ENCODE results near the gene CAMK2N1.

Gene CAMK2N1

GRCh38 chr1:20473894-20474293 lies 12.1 kb downstream of the CAMK2N1 start:
- Histone ChIP-seq H3K27ac (ENCODE audit: low read length) (no peak overlapping the region), H3K4me1 (ENCODE audit: control insufficient read depth, low read depth, low read length) (peaks cover 15% of the 10 kb centered on the region), H3K9ac (ENCODE audit: low read length) (no peak overlapping the region), H3K4me3 (ENCODE audit: low read length) (no peak overlapping the region), H3K36me3 (ENCODE audit: control insufficient read depth, low read depth, low read length) (no peaks in the 10 kb centered on the region), H3K27me3 (ENCODE audit: control insufficient read depth, insufficient read depth, low read length) (peaks cover 22% of the 10 kb centered on the region), H3K9me3 (ENCODE audit: control insufficient read depth, low read depth, low read length) (no peaks in the 10 kb centered on the region)

DNA sequence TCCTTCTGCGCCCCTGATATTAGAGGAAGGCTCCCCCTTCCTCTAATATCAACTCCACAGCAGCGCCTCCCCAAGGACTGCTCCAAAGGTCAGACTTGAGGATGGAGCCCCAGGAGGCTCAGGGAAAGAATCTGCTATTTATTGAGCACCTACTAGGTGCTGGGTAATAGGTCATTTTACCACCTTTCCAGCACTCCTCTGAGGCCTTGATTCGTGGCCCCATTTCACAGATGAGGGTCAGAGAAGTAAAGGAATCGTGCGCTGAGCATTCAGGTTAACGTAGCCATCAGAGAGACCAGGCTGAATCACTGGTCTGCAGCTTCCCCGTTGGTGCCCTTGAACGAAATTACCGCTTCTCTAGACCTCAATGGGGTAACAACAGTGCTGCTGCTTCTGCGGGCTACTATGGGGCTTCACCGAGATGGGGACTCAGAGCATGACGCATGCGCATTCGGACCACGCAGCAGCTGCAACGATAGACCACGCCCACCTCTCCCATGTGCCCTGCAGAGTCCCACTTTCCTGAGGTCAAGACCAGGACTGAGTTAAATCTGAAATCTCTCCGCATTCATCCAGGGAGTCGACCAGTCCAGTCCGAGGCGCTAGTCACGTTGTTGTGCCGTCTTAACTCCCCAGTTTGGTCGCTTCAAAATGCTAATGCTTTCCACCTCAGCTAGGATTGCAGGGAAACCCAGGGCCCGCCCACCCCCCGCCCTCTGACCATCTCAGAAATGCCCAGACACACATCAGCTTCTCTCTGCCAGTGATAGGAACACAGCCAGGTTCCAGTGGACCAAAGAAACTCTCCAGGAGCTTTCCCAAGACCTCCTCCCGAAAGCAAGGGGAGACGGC lies 12.9 kb downstream of the CAMK2N1 start:
- H3K36me3 ChIP-seq (ENCODE audit: control insufficient read depth, low read depth, low read length) = no peaks in the 10 kb centered on the region
- no peak overlapping the region for H3K9ac ChIP-seq (ENCODE audit: low read length)
- no peak overlapping the region for H3K27ac ChIP-seq (ENCODE audit: low read length)
- H3K4me3 ChIP-seq (ENCODE audit: low read length) = peak overlapping the region; percentile 48
- peaks cover 15% of the 10 kb centered on the region for H3K4me1 ChIP-seq (ENCODE audit: control insufficient read depth, low read depth, low read length)
- no peaks in the 10 kb centered on the region for H3K9me3 ChIP-seq (ENCODE audit: control insufficient read depth, low read depth, low read length)
- H3K27me3 ChIP-seq (ENCODE audit: control insufficient read depth, insufficient read depth, low read length) = peaks cover 15% of the 10 kb centered on the region

DNA sequence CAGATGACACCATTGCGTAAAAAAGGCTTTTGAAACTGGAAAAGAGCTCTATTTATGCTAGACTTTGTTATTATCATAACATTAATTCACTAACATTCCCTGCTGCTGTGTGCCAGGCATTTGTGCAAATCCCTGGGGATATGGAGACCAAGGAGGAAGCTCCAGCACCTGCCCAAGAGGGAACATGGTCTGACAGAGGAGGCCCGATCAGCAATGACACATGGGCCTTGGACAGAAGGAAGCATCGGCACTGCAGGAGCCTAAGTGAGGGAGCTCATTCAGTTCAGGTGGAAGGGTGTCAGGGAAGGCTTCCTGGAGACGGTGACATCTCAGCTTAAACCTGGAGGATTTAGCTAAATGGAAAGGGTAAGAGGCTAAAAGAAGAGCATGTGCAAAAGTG lies 13.9 kb downstream of the CAMK2N1 start:
- H3K4me1 ChIP-seq (ENCODE audit: control insufficient read depth, low read depth, low read length) = peaks cover 9% of the 10 kb centered on the region
- H3K27ac ChIP-seq (ENCODE audit: low read length) = no peak overlapping the region
- no peaks in the 10 kb centered on the region for H3K9me3 ChIP-seq (ENCODE audit: control insufficient read depth, low read depth, low read length)
- H3K9ac ChIP-seq (ENCODE audit: low read length) = no peak overlapping the region
- H3K36me3 ChIP-seq (ENCODE audit: control insufficient read depth, low read depth, low read length) = no peaks in the 10 kb centered on the region
- H3K27me3 ChIP-seq (ENCODE audit: control insufficient read depth, insufficient read depth, low read length) = peaks cover 6% of the 10 kb centered on the region
- no peak overlapping the region for H3K4me3 ChIP-seq (ENCODE audit: low read length)

DNA sequence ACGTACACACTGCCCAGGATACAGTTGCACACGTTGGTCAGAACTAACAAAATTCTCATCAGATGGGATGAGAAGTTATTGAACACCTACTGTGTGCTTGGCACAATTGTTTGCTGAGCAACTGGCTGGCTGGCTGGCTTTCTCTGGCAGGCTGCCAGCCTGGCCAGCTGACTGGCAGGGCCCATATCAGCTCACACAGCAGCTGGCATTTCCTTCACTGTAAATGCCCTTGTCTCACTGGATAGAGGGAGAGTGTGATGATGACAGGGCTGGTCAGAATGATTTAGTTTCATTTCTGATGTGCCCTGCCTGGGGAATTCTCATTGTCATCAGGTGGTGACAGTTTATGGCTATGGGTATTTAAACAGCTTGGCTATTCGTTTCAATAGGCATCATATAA lies 15.8 kb downstream of the CAMK2N1 start:
- no peaks in the 10 kb centered on the region for H3K36me3 ChIP-seq (ENCODE audit: control insufficient read depth, low read depth, low read length)
- no peaks in the 10 kb centered on the region for H3K27me3 ChIP-seq (ENCODE audit: control insufficient read depth, insufficient read depth, low read length)
- H3K9me3 ChIP-seq (ENCODE audit: control insufficient read depth, low read depth, low read length) = no peaks in the 10 kb centered on the region
- H3K9ac ChIP-seq (ENCODE audit: low read length) = no peak overlapping the region
- H3K4me3 ChIP-seq (ENCODE audit: low read length) = no peak overlapping the region
- peaks cover 3% of the 10 kb centered on the region for H3K4me1 ChIP-seq (ENCODE audit: control insufficient read depth, low read depth, low read length)
- no peak overlapping the region for H3K27ac ChIP-seq (ENCODE audit: low read length)

DNA sequence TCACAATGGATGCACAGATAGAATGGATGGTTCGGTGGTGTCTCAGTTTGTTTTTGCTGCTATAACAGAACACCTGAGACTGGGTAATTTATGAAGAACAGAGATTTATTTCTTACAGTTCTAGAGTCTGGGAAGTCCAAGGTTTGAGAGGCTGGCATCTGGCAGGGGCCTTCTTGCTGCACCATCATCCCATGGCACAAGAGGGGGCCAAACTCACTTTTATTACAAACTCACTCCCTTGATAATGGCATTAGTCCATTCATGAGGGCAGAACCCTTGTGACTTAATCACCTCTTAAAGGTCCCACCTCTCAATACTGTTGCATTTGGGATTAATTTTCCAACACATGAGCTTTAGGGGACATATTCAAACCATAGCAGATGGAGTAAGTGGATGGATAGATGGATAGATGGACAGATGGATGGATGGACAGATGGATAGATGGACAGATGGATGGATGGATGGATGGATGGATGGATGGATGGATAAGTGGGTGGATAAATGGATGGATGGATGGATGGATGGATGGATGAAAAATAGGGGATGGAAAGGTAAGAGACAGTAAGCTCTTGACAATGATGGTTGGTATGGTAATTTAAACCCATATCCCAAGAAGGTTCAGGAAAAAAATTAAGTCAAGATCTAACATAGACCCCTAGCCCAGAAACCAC lies 16.5 kb downstream of the CAMK2N1 start:
- H3K27me3 ChIP-seq (ENCODE audit: control insufficient read depth, insufficient read depth, low read length) = peaks cover 5% of the 10 kb centered on the region
- H3K36me3 ChIP-seq (ENCODE audit: control insufficient read depth, low read depth, low read length) = no peaks in the 10 kb centered on the region
- H3K27ac ChIP-seq (ENCODE audit: low read length) = no peak overlapping the region
- no peaks in the 10 kb centered on the region for H3K9me3 ChIP-seq (ENCODE audit: control insufficient read depth, low read depth, low read length)
- no peak overlapping the region for H3K4me3 ChIP-seq (ENCODE audit: low read length)
- peaks cover 3% of the 10 kb centered on the region for H3K4me1 ChIP-seq (ENCODE audit: control insufficient read depth, low read depth, low read length)
- H3K9ac ChIP-seq (ENCODE audit: low read length) = no peak overlapping the region

DNA sequence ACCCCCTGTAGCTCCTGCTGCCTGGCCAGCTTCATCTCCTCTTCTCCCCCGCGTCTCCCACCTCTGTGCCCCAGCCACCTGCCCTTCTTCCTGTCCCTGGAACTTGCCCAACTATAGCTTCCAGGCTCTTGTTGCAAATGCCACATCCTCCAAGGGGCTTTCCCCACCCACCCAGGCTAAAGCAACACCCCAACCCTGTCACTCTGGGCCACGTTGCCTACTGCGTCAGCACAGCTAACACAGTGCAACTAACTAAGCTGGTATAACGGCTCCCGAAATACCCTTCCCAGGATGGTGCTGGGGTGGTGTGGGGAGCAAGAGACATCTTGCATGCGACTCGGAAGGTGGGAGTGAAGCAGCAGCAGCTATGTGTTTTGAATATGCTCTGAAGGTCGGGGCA lies 19.7 kb downstream of the CAMK2N1 start:
- no peak overlapping the region for H3K9ac ChIP-seq (ENCODE audit: low read length)
- H3K27me3 ChIP-seq (ENCODE audit: control insufficient read depth, insufficient read depth, low read length) = peaks cover 8% of the 10 kb centered on the region
- H3K4me1 ChIP-seq (ENCODE audit: control insufficient read depth, low read depth, low read length) = no peaks in the 10 kb centered on the region
- H3K4me3 ChIP-seq (ENCODE audit: low read length) = no peak overlapping the region
- no peaks in the 10 kb centered on the region for H3K9me3 ChIP-seq (ENCODE audit: control insufficient read depth, low read depth, low read length)
- no peaks in the 10 kb centered on the region for H3K36me3 ChIP-seq (ENCODE audit: control insufficient read depth, low read depth, low read length)
- H3K27ac ChIP-seq (ENCODE audit: low read length) = no peak overlapping the region

DNA sequence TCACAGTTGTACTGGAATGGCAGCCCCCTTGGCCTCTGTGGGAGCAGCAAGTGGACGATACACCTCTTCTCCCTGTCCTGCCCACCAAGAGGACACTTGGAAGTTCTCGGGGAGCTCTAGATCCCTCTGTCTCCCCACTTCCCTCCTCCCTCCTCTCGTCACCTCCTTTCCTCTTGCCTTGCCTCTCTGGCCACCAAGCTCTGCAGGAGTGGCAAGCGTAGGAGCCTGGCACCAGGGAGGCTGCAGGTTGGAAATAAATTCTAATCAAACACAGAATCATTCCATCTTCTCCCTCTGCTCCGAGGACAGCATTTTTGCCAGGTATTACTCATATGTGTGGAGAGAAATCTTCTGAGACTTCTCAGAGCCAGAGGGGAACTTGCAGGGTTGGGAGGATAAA lies 20.8 kb downstream of the CAMK2N1 start:
- H3K9me3 ChIP-seq (ENCODE audit: control insufficient read depth, low read depth, low read length) = no peaks in the 10 kb centered on the region
- H3K36me3 ChIP-seq (ENCODE audit: control insufficient read depth, low read depth, low read length) = no peaks in the 10 kb centered on the region

DNA sequence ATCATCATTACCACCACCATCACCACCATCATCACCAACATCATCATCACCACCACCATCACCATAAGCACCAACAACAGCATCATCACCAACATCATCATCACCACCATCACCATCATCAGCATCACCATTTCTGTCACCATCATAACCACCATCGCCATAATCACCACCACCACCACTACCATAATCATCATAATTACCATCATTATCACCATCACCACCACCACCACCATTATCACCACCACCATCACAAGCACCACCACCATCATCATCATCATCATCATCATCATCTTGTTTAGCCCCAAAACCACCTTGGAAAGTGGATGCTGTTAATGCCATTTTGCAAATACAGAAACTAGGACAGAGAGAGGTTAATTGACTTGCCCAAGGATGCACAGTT lies 22.5 kb downstream of the CAMK2N1 start:
- no peak overlapping the region for H3K9ac ChIP-seq (ENCODE audit: low read length)
- H3K27ac ChIP-seq (ENCODE audit: low read length) = no peak overlapping the region
- H3K36me3 ChIP-seq (ENCODE audit: control insufficient read depth, low read depth, low read length) = no peaks in the 10 kb centered on the region
- H3K9me3 ChIP-seq (ENCODE audit: control insufficient read depth, low read depth, low read length) = no peaks in the 10 kb centered on the region
- H3K4me3 ChIP-seq (ENCODE audit: low read length) = no peak overlapping the region
- H3K4me1 ChIP-seq (ENCODE audit: control insufficient read depth, low read depth, low read length) = no peaks in the 10 kb centered on the region
- H3K27me3 ChIP-seq (ENCODE audit: control insufficient read depth, insufficient read depth, low read length) = peaks cover 8% of the 10 kb centered on the region

More for the DNA sequence above, 20.8 kb downstream of the CAMK2N1 start:
- H3K27me3 ChIP-seq (ENCODE audit: control insufficient read depth, insufficient read depth, low read length) = peaks cover 8% of the 10 kb centered on the region
- no peaks in the 10 kb centered on the region for H3K4me1 ChIP-seq (ENCODE audit: control insufficient read depth, low read depth, low read length)
- no peak overlapping the region for H3K27ac ChIP-seq (ENCODE audit: low read length)
- H3K4me3 ChIP-seq (ENCODE audit: low read length) = no peak overlapping the region
- no peak overlapping the region for H3K9ac ChIP-seq (ENCODE audit: low read length)

DNA sequence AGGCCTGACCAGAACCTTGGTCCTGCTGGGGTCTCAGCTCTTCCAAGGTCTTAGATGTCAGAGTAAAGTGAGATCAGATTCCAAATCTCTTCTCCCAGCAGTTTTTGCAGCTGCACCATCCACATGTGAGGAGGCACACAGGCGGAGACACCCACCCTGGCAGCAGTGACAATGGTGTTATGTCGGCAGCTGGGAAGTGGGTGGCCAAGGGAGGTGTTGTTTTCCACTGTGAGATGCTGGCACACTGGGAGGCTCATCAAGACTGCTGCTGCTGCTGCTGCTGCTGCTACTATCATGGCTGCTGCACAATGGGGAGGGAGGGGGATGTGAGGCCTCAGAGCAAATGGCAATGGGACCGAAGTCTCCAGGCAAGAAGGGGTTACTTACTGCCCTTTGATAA lies 23.6 kb downstream of the CAMK2N1 start:
- no peak overlapping the region for H3K4me3 ChIP-seq (ENCODE audit: low read length)
- no peak overlapping the region for H3K27ac ChIP-seq (ENCODE audit: low read length)
- H3K4me1 ChIP-seq (ENCODE audit: control insufficient read depth, low read depth, low read length) = no peaks in the 10 kb centered on the region
- H3K27me3 ChIP-seq (ENCODE audit: control insufficient read depth, insufficient read depth, low read length) = peaks cover 8% of the 10 kb centered on the region
- H3K36me3 ChIP-seq (ENCODE audit: control insufficient read depth, low read depth, low read length) = no peaks in the 10 kb centered on the region
- H3K9ac ChIP-seq (ENCODE audit: low read length) = no peak overlapping the region
- H3K9me3 ChIP-seq (ENCODE audit: control insufficient read depth, low read depth, low read length) = no peaks in the 10 kb centered on the region

DNA sequence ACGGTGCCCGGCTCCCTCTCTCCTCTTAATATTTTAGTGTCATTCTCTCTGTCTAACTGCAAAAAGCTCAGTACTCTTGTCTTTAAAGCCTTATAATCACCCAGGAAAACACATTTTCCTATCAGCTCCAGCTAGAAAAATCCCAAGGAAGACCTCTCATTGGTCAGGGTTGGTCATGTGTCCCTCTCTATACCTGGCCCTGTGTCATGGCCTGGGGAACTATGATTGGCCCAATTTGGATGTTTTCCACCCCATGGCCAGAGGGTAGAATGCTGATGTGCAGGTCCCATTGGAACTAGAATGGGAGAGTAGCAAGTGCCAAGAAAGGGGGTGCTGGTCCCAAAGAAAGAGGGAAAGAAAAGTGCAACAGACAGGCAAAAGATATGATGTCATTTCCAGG lies 27.3 kb downstream of the CAMK2N1 start:
- no peaks in the 10 kb centered on the region for H3K4me1 ChIP-seq (ENCODE audit: control insufficient read depth, low read depth, low read length)
- H3K9ac ChIP-seq (ENCODE audit: low read length) = no peak overlapping the region
- H3K9me3 ChIP-seq (ENCODE audit: control insufficient read depth, low read depth, low read length) = no peaks in the 10 kb centered on the region
- H3K4me3 ChIP-seq (ENCODE audit: low read length) = no peak overlapping the region
- no peaks in the 10 kb centered on the region for H3K27me3 ChIP-seq (ENCODE audit: control insufficient read depth, insufficient read depth, low read length)
- no peak overlapping the region for H3K27ac ChIP-seq (ENCODE audit: low read length)
- H3K36me3 ChIP-seq (ENCODE audit: control insufficient read depth, low read depth, low read length) = no peaks in the 10 kb centered on the region

- Histone ChIP-seq H3K9ac (ENCODE audit: low read length) (no peak overlapping the region), H3K36me3 (ENCODE audit: control insufficient read depth, low read depth, low read length) (no peaks in the 10 kb centered on the region), H3K4me3 (ENCODE audit: low read length) (no peak overlapping the region)
These were observed 32.0 kb downstream of the CAMK2N1 start for GRCh38 chr1:20454004-20454403.

More at GRCh38 chr1:20454004-20454403, 32.0 kb downstream of the CAMK2N1 start:
- Histone ChIP-seq H3K9me3 (ENCODE audit: control insufficient read depth, low read depth, low read length) (no peaks in the 10 kb centered on the region), H3K4me1 (ENCODE audit: control insufficient read depth, low read depth, low read length) (no peaks in the 10 kb centered on the region), H3K27ac (ENCODE audit: low read length) (no peak overlapping the region), H3K27me3 (ENCODE audit: control insufficient read depth, insufficient read depth, low read length) (no peaks in the 10 kb centered on the region)

Measured in iPS-18a (cell line).